Pancreas (tissue), 10 donors: Measurements from ENCODE around the gene EVI2B. TPM values are rescaled to one million over a fixed set of nuclear protein-coding genes. Genes with fewer than 3 reads are reported as not detected.

Experiments used
- ATAC-seq, 4 donors: fragments of 200-7000 bp; cut with Tn5 transposase; one replicate each; pipeline versions ENCODE4 v1.8.0 to v1.9.1; 2020; ENCODE audit warnings: mild to moderate bottlenecking in 4 of 4, moderate library complexity in 4 of 4
- DNase-seq, 6 donors: peaks; one replicate each; pipeline ENCODE4 v3.0.0-alpha.2; 2020
- FAIRE-seq: peaks from 2 replicates; lab custom pipeline; 2012; peaks lifted over from hg19 to GRCh38; lab: Jason Lieb, UNC
- H3K27ac ChIP-seq, 4 donors: fragments of 200-600 bp; sonication (generic); 1 replicate in 3 of 4; 2 replicates in 1 of 4; pipeline versions ENCODE4 v1.5.0 to v1.8.0; 2020
- H3K27me3 ChIP-seq, 4 donors: fragments of 200-600 bp; one replicate each; pipeline ENCODE4 v1.8.0; 2021
- H3K36me3 ChIP-seq, 3 donors: fragments of 200-600 bp; sonication (generic) in 1 of 3; one replicate each; pipeline versions ENCODE4 v1.5.0 to v1.8.0; 2020 to 2021
- H3K4me1 ChIP-seq, 3 donors: fragments of 200-600 bp; one replicate each; pipeline ENCODE4 v1.8.0; 2021
- H3K4me3 ChIP-seq, 4 donors: fragments of 200-600 bp; sonication (generic) in 2 of 4; one replicate each; pipeline versions ENCODE4 v1.5.0 to v1.8.0; 2020 to 2021
- H3K9me3 ChIP-seq, 4 donors: fragments of 200-600 bp; one replicate each; pipeline ENCODE4 v1.8.0; 2021
- WGBS, 2 donors: extraction: QIAGEN DNeasy Blood & Tissue Kit; methylation state at CpG; one replicate each; pipeline ENCODE4 v1.1.7; 2013; 5-methylcytosine and 5-hydroxymethylcytosine counted together
- intact Hi-C, 3 donors: fragments of 100-400 bp; cut with DNase I; formaldehyde crosslinking; loops; one replicate each; pipeline versions ENCODE4 v1.11.1 to v1.14.2; 2022
- polyA plus RNA-seq, 2 donors: library from polyadenylated mRNA; stranded (reverse); fragments of 200-250 nt; gene quantifications; one replicate each; pipeline ENCODE4 v1.2.3, GENCODE V29; 2013
- total RNA-seq, 6 donors: library from RNA; stranded (reverse); fragmentation: NEBNext Ultra II Directional in 4 of 6; extraction: Animal tissue kit (Norgen Biotek cat#: 25700) in 4 of 6; gene quantifications; one replicate each; pipeline versions ENCODE4 v1.2.1 to v1.2.4, GENCODE V29; 2021 to 2023
- TF ChIP-seq, protein P1 (sequence below), 4 donors: fragments of 200-600 bp; sonication (generic) in 3 of 4; IDR thresholded peaks; one replicate each; pipeline versions ENCODE4 v1.5.0 to v1.8.0; 2021; ENCODE audit warnings: antibody characterized with exemption in 4 of 4
- donor health status: healthy with polysubstance abuse.
- donor health status: DM: no; HTN: no; CAD: no; lungs with moderate emphysema.
- donor health status: DM: no; HTN: no; CAD: no.
- donor health status: control.
- donor health status: control.
- donor health status: Bipolar disorder and iron deficiency.
- donor health status: DM: yes; HTN: yes; CAD: no.
- donor health status: DM: no; HTN: no; CAD: no.
- donor health status: DM: no; HTN: no; CAD: no.
- donor health status: DM: yes; HTN: yes; CAD: no.

Gene EVI2B
- total and polyA plus RNA-seq, 8 donors: 0.12 to 10.7 (median 0.94) TPM

GRCh38 chr17:31327534-31328159 lies 13.8 kb upstream of the EVI2B start:
- intact Hi-C loops: no loop called here
- no peaks in the 10 kb centered on the region for H3K27me3 ChIP-seq
- no peak overlapping the region for H3K27ac ChIP-seq
- ATAC-seq (no peak), FAIRE-seq (no peak), DNase-seq (no peak)
- 94 to 96% methylated on average over 12 of the region's 12 CpGs for WGBS, 2 donors
- H3K4me1 ChIP-seq: no peaks in the 10 kb centered on the region
- H3K4me3 ChIP-seq: no peak overlapping the region
- H3K9me3 ChIP-seq: no peaks in the 10 kb centered on the region
- TF ChIP-seq, protein P1, sequence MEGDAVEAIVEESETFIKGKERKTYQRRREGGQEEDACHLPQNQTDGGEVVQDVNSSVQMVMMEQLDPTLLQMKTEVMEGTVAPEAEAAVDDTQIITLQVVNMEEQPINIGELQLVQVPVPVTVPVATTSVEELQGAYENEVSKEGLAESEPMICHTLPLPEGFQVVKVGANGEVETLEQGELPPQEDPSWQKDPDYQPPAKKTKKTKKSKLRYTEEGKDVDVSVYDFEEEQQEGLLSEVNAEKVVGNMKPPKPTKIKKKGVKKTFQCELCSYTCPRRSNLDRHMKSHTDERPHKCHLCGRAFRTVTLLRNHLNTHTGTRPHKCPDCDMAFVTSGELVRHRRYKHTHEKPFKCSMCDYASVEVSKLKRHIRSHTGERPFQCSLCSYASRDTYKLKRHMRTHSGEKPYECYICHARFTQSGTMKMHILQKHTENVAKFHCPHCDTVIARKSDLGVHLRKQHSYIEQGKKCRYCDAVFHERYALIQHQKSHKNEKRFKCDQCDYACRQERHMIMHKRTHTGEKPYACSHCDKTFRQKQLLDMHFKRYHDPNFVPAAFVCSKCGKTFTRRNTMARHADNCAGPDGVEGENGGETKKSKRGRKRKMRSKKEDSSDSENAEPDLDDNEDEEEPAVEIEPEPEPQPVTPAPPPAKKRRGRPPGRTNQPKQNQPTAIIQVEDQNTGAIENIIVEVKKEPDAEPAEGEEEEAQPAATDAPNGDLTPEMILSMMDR (IDR thresholded peaks at IDR 0.05): no peak
- H3K36me3 ChIP-seq: peaks cover 0 to 10% (median 6%) of the 10 kb centered on the region in 3 donors

DNA sequence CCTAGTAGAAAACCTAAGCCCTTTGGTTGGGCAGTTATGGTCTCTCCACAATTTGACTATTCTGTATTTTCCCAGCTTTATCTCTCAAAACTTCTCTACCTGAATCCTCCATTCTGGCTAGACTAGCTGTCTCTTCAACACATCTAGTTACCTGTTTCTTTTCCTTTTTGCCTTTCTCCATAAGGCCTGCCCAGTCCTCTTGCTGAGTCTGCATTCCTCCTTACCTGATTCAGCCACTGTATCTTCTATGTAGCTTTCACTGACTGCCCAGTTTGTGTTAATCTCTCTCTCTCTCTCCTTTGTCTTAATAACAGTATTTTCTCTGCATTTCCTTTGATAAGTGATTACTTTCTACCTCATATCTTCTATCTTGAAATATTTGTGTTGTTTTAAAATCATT lies 9.7 kb upstream of the EVI2B start:
- Histone ChIP-seq H3K4me3 (no peak overlapping the region), H3K27ac (no peak overlapping the region), H3K9me3 (no peaks in the 10 kb centered on the region), H3K36me3 (peaks cover 0 to 10% (median 0%) of the 10 kb centered on the region in 3 donors), H3K4me1 (no peaks in the 10 kb centered on the region), H3K27me3 (no peaks in the 10 kb centered on the region)
- no peak for FAIRE-seq
- no peak for DNase-seq
- intact Hi-C loops: no loop called here
- TF ChIP-seq, protein P1 (IDR thresholded peaks at IDR 0.05): no peak
- ATAC-seq: no peak

DNA sequence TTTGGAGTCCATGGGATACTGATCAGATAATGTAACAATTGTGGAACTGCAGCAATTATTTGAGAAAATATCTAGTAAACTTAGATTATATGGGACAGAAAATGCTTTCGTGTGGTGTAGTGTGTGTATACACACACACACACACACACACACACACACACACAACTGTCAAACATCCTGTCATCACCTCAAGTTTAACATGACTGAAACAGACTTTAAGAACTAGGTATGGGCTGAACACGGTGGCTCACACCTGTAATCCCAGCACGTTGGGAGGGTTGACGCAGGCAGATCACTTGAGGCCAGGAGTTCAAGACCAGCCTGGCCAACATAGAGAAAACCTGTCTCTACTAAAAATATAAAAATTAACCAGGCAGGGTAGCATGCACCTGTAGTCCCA lies 8.1 kb upstream of the EVI2B start:
- H3K27ac ChIP-seq: no peak overlapping the region
- FAIRE-seq: no peak
- H3K36me3 ChIP-seq: no peaks in the 10 kb centered on the region
- no peaks in the 10 kb centered on the region for H3K27me3 ChIP-seq
- intact Hi-C loops: no loop called here
- H3K4me3 ChIP-seq: no peak overlapping the region
- no peak for ATAC-seq
- TF ChIP-seq, protein P1 (IDR thresholded peaks at IDR 0.05): no peak
- peaks cover 0 to 3% (median under 1%) of the 10 kb centered on the region in 3 donors for H3K4me1 ChIP-seq
- DNase-seq: no peak
- H3K9me3 ChIP-seq: no peaks in the 10 kb centered on the region
- WGBS, 2 donors: 95 to 98% methylated on average over 4 of the region's 4 CpGs

DNA sequence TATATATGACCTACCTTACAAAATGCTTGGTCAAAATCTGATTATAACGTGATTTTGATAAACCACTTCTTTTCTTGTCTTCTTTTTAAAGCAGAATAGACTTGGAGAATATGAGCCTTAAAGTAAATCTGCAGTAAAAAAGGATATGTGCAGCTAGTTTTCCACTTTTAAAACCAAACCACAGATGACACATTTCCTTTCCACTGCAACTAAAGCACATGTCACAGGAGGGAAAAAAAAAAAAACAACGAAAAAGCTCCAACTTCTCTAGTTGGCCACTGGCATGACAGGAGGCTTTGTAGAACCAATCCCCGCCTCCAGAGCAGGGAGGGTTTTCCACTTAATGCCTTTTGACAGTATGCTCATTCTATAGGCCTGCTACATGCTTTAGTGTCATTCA lies 7.6 kb upstream of the EVI2B start, which contains the start of gene EVI2A:
Gene EVI2A, minus strand, starts transcription at position 142 of the 400 bp plus-strand sequence. CDS start 2,609 bp downstream, outside the sequence.
- Histone ChIP-seq H3K4me1 (peaks cover 0 to 5% (median 3%) of the 10 kb centered on the region in 3 donors), H3K27me3 (no peaks in the 10 kb centered on the region), H3K36me3 (no peaks in the 10 kb centered on the region), H3K27ac (peak within 1 kb of the TSS in 2 of 4 donors; percentile 14 to 39), H3K9me3 (no peaks in the 10 kb centered on the region), H3K4me3 (peak within 1 kb of the TSS in 1 of 4 donors; percentile 5)
- DNase-seq (peak in 1 of 6 donors; percentile 32), ATAC-seq (peak in 2 of 4 donors; percentile 61 to 77), FAIRE-seq (no peak)
- intact Hi-C loops: no loop called here
- WGBS, 2 donors: 84 to 87% methylated on average over 3 of the region's 3 CpGs
- TF ChIP-seq, protein P1 (IDR thresholded peaks at IDR 0.05): no peak

- intact Hi-C loops: no loop called here
- WGBS, 2 donors: 72 to 73% methylated on average over 1 of the region's 1 CpG
- H3K4me1 ChIP-seq: peaks cover 0 to 12% (median 3%) of the 10 kb centered on the region in 3 donors
- H3K27ac ChIP-seq: peak overlapping the region in 2 of 4 donors; percentile 14 to 39
- ATAC-seq (peak in 2 of 4 donors; percentile 24 to 30), DNase-seq (no peak), FAIRE-seq (no peak)
- no peaks in the 10 kb centered on the region for H3K27me3 ChIP-seq
- H3K36me3 ChIP-seq: no peaks in the 10 kb centered on the region
- no peaks in the 10 kb centered on the region for H3K9me3 ChIP-seq
- TF ChIP-seq, protein P1 (IDR thresholded peaks at IDR 0.05): no peak
- peak overlapping the region in 1 of 4 donors; percentile 5 for H3K4me3 ChIP-seq
Measured at GRCh38 chr17:31320791-31321190, 6.9 kb upstream of the EVI2B start.
